Bronchial epithelial cell (primary cell): ENCODE measurements around the gene B3GLCT. TPM values are rescaled to one million over a fixed set of nuclear protein-coding genes. Genes with fewer than 3 reads are reported as not detected.
A peak's percentile ranks its signal among the peaks of the same experiment; 100 is the strongest.

Experiments used
- DNase-seq: peaks from one replicate; pipeline ENCODE4 v3.0.0-alpha.2; 2010; ENCODE audit warnings: low read depth
- FAIRE-seq: peaks from 2 replicates; lab custom pipeline; 2011; peaks lifted over from hg19 to GRCh38; lab: Jason Lieb, UNC
- H3K27me3 ChIP-seq: 2 replicates; pipeline ENCODE4 v1.5.1; 2011; ENCODE audit warnings: low read length; ENCODE audit not compliant: control insufficient read depth, insufficient read depth
- H3K36me3 ChIP-seq: 2 replicates; pipeline ENCODE4 v1.5.1; 2011; ENCODE audit warnings: low read length; ENCODE audit not compliant: control insufficient read depth, insufficient read depth
- H3K4me3 ChIP-seq: 2 replicates; pipeline ENCODE4 v1.5.1; 2011; ENCODE audit warnings: mild to moderate bottlenecking, low read depth, low read length, control low read depth
- total RNA-seq: library from RNA; depleted of rRNA; stranded (reverse); fragments of >200 nt; gene quantifications from 2 replicates; pipeline ENCODE4 v1.2.1, GENCODE V29; 2014
- TF ChIP-seq, protein P1 (sequence below): IDR thresholded peaks from 2 replicates; pipeline ENCODE4 v1.5.1; 2011; ENCODE audit warnings: mild to moderate bottlenecking, moderate library complexity, low read length, control low read depth, inconsistent platforms; ENCODE audit not compliant: insufficient read depth, severe bottlenecking

Gene B3GLCT
- total RNA-seq, 1 donor from 2014 or later, result 3.9 TPM

DNA sequence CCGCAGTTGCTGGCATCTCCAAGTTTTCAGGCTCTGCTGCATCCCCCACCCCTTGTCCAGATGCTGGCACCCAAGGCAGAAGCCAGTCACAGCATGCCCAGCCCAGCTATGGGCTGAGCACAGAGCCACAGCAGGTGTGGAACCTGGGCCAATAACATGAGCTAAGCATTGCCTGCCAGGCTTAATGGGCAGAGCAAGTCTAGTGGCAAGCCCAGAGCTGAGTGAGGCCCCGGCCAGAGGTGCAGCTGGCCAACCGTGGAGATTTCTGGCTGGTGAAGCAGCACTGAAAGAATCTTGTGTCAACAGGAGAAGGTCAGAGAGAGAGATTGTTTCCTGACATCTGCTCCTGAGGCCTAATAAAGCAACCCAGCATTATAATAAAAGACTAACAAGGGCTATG, 111.0 kb downstream of the B3GLCT start:
- H3K4me3 ChIP-seq, result no peak overlapping the region
- TF ChIP-seq, protein P1, sequence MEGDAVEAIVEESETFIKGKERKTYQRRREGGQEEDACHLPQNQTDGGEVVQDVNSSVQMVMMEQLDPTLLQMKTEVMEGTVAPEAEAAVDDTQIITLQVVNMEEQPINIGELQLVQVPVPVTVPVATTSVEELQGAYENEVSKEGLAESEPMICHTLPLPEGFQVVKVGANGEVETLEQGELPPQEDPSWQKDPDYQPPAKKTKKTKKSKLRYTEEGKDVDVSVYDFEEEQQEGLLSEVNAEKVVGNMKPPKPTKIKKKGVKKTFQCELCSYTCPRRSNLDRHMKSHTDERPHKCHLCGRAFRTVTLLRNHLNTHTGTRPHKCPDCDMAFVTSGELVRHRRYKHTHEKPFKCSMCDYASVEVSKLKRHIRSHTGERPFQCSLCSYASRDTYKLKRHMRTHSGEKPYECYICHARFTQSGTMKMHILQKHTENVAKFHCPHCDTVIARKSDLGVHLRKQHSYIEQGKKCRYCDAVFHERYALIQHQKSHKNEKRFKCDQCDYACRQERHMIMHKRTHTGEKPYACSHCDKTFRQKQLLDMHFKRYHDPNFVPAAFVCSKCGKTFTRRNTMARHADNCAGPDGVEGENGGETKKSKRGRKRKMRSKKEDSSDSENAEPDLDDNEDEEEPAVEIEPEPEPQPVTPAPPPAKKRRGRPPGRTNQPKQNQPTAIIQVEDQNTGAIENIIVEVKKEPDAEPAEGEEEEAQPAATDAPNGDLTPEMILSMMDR, result no peak
- no peak for FAIRE-seq
- DNase-seq, result peak; percentile 73
- no peaks in the 10 kb centered on the region for H3K36me3 ChIP-seq
- H3K27me3 ChIP-seq, result no peaks in the 10 kb centered on the region

DNA sequence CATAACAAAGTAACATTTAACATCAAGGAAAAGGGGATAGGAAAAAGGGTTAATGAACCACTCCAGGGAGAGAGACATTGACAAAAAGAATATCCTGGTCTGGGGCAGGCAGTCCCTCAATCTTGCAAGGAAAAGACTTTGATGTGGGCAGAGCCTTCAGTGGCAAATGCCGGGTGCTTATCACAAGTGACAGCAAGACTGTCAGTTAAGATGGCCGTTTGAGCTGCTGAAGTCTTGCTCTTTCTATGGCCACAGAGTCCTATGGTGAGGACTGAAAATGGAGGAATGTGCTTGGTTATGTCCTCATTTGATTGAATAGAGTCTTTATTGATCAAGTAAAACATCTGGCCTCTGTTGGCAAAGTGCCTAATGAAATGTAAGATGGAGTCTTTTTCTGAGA, 112.1 kb downstream of the B3GLCT start:
- no peak overlapping the region for H3K4me3 ChIP-seq
- no peak for DNase-seq
- no peaks in the 10 kb centered on the region for H3K27me3 ChIP-seq
- no peak for FAIRE-seq
- H3K36me3 ChIP-seq, result no peaks in the 10 kb centered on the region
- TF ChIP-seq, protein P1, result no peak

GRCh38 chr13:31314961-31315360, 115.2 kb downstream of the B3GLCT start:
- TF ChIP-seq, protein P1, result no peak
- H3K27me3 ChIP-seq, result no peaks in the 10 kb centered on the region
- FAIRE-seq (no peak), DNase-seq (no peak)
- H3K36me3 ChIP-seq, result no peaks in the 10 kb centered on the region
- H3K4me3 ChIP-seq, result no peak overlapping the region

- no peak for FAIRE-seq
- TF ChIP-seq, protein P1, result no peak
- Histone ChIP-seq H3K36me3 (no peaks in the 10 kb centered on the region), H3K27me3 (no peaks in the 10 kb centered on the region), H3K4me3 (no peak overlapping the region)
- no peak for DNase-seq
Observed at GRCh38 chr13:31320946-31321345, 121.2 kb downstream of the B3GLCT start.

DNA sequence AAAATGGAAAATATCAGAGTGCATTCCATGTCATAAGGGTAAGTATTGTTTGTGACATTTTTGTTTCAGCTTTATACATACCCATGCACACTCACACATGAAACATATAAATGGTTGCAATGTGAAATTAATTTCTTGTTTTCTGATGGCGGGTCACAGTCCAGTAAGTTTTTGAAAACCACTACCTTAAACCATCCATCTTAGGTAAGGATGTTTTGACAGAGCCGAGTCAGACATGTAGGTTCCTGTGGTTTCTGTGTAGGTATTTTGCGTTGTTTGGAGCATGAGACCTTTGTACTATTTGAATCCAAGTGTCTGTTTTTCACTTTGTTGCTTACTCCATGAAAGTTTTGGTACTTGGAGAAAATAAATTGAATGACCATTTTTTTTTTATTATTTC, 121.7 kb downstream of the B3GLCT start:
- TF ChIP-seq, protein P1, result no peak
- no peak for FAIRE-seq
- no peak for DNase-seq

GRCh38 chr13:31322026-31322425, 122.3 kb downstream of the B3GLCT start:
- H3K4me3 ChIP-seq, result no peak overlapping the region
- DNase-seq, result peak; percentile 58
- no peak for FAIRE-seq
- H3K27me3 ChIP-seq, result no peaks in the 10 kb centered on the region
- H3K36me3 ChIP-seq, result no peaks in the 10 kb centered on the region
- TF ChIP-seq, protein P1, result no peak

More for the DNA sequence above, 121.7 kb downstream of the B3GLCT start:
- Histone ChIP-seq H3K36me3 (no peaks in the 10 kb centered on the region), H3K27me3 (no peaks in the 10 kb centered on the region), H3K4me3 (no peak overlapping the region)
